GM23248 (cell line): ENCODE data around the gene KCNAB1. TPM values are rescaled to one million over a fixed set of nuclear protein-coding genes. Genes with fewer than 3 reads are reported as not detected.

Source experiments
- DNase-seq: peaks from one replicate; pipeline ENCODE4 v3.0.0-alpha.2; 2015
- H2AFZ ChIP-seq: fragments of 200-600 bp; sonication (generic); 2 replicates; pipeline ENCODE4 v1.6.1; 2016; ENCODE audit warnings: antibody characterized with exemption
- H3F3A ChIP-seq: fragments of 200-600 bp; sonication (generic); 2 replicates; pipeline ENCODE4 v1.6.1; 2016; ENCODE audit warnings: mild to moderate bottlenecking, antibody characterized with exemption, mixed run types; ENCODE audit not compliant: insufficient read depth
- H3K27ac ChIP-seq: fragments of 200-600 bp; sonication (generic); 2 replicates; pipeline ENCODE4 v1.5.1; 2016; ENCODE audit warnings: mild to moderate bottlenecking
- H3K27me3 ChIP-seq: fragments of 200-600 bp; sonication (generic); replicated peaks from 2 replicates; pipeline ENCODE4 v1.6.1; 2016; ENCODE audit warnings: mild to moderate bottlenecking; ENCODE audit not compliant: insufficient read depth
- H3K36me3 ChIP-seq: fragments of 200-600 bp; sonication (generic); 2 replicates; pipeline ENCODE4 v1.6.1; 2016; ENCODE audit warnings: low read depth, mild to moderate bottlenecking
- H3K4me1 ChIP-seq: fragments of 200-600 bp; sonication (generic); 2 replicates; pipeline ENCODE4 v1.6.1; 2016; ENCODE audit warnings: mild to moderate bottlenecking; ENCODE audit not compliant: insufficient read depth
- H3K4me2 ChIP-seq: fragments of 200-600 bp; sonication (generic); one replicate; pipeline ENCODE4 v1.6.1; 2016; ENCODE audit warnings: mild to moderate bottlenecking; ENCODE audit not compliant: unreplicated experiment
- H3K4me3 ChIP-seq: fragments of 200-600 bp; sonication (generic); 2 replicates; pipeline ENCODE4 v1.5.1; 2016; ENCODE audit warnings: mild to moderate bottlenecking
- H3K79me2 ChIP-seq: fragments of 200-600 bp; sonication (generic); 2 replicates; pipeline ENCODE4 v1.6.1; 2016; ENCODE audit warnings: mild to moderate bottlenecking; ENCODE audit not compliant: insufficient read depth
- H3K9ac ChIP-seq: fragments of 200-600 bp; sonication (generic); 2 replicates; pipeline ENCODE4 v1.6.1; 2016; ENCODE audit warnings: mild to moderate bottlenecking
- H3K9me2 ChIP-seq: fragments of 200-600 bp; sonication (generic); 2 replicates; pipeline ENCODE4 v1.6.1; 2016; ENCODE audit warnings: mixed run types, mild to moderate bottlenecking, moderate library complexity; ENCODE audit not compliant: insufficient read depth
- H3K9me3 ChIP-seq: fragments of 200-600 bp; sonication (generic); one replicate; pipeline ENCODE4 v1.6.1; 2017; ENCODE audit warnings: low read depth
- H4K20me1 ChIP-seq: fragments of 200-600 bp; sonication (generic); 2 replicates; pipeline ENCODE4 v1.6.0; 2016; ENCODE audit not compliant: insufficient read depth
- EZH2 ChIP-seq: fragments of 200-600 bp; sonication (generic); IDR thresholded peaks from 2 replicates; pipeline ENCODE4 v1.6.1; 2018; ENCODE audit warnings: antibody characterized with exemption, mild to moderate bottlenecking; ENCODE audit not compliant: insufficient read depth, poor library complexity, severe bottlenecking
- EZH2phosphoT487 ChIP-seq: fragments of 200-600 bp; sonication (generic); IDR thresholded peaks from 2 replicates; pipeline ENCODE4 v1.6.1; 2018; ENCODE audit warnings: antibody characterized with exemption, moderate library complexity, mild to moderate bottlenecking, low read depth; ENCODE audit not compliant: insufficient read depth
- WGBS, 2 experiments: methylation state at CpG; one replicate each; pipeline ENCODE4 v1.1.6; 2015 to 2017; ENCODE audit warnings: low lambda C conversion rate in 2 of 2, low coverage in 1 of 2; ENCODE audit errors: missing lambda C conversion rate in 2 of 2; 5-methylcytosine and 5-hydroxymethylcytosine counted together
- in situ Hi-C: fragments of 300-500 bp; cut with MboI; formaldehyde crosslinking; loops from 2 replicates; pipeline ENCODE4 v1.15.0; 2020
- polyA plus RNA-seq: library from polyadenylated mRNA; unstranded; fragments of >200 nt; fragmentation: Nextera tagmentation; extraction: Ambion mirVana; gene quantifications from 2 replicates; pipeline ENCODE4 v1.2.1, GENCODE V29; 2016
- total RNA-seq: library from RNA; depleted of rRNA; stranded (reverse); fragments of >200 nt; shearing (Covaris generic); gene quantifications from 2 replicates; pipeline ENCODE4 v1.2.3, GENCODE V29; 2014

Gene KCNAB1
- total and polyA plus RNA-seq, 2 experiments from 2014 or later, result 1.1 TPM; not detected in 1

GRCh38 chr3:156579427-156579851 is 459.1 kb downstream of the KCNAB1 start:
- no peaks in the 10 kb centered on the region for H3K79me2 ChIP-seq
- no peak overlapping the region for H3K9ac ChIP-seq
- no peak for DNase-seq
- H3K27me3 ChIP-seq, result no peaks in the 10 kb centered on the region
- H3K4me1 ChIP-seq, result peaks cover 17% of the 10 kb centered on the region
- no peak overlapping the region for H3K4me3 ChIP-seq
- no peak overlapping the region for H3K4me2 ChIP-seq
- H3K27ac ChIP-seq, result no peak overlapping the region
- no peaks in the 10 kb centered on the region for H4K20me1 ChIP-seq
- in situ Hi-C loops, result no loop called here
- H3K36me3 ChIP-seq, result no peaks in the 10 kb centered on the region
- no peak overlapping the region for H2AFZ ChIP-seq
- 47 to 71% methylated on average over 2 of the region's 2 CpGs for WGBS, 2 experiments
- no peaks in the 10 kb centered on the region for H3F3A ChIP-seq
- TF ChIP-seq EZH2phosphoT487, result no peak
- TF ChIP-seq EZH2, result no peak
- H3K9me2 ChIP-seq, result no peaks in the 10 kb centered on the region
- no peaks in the 10 kb centered on the region for H3K9me3 ChIP-seq

- no peak overlapping the region for H3K4me3 ChIP-seq
- no peak for DNase-seq
- H3K27ac ChIP-seq, result no peak overlapping the region
- H3K27me3 ChIP-seq, result no peaks in the 10 kb centered on the region
- H3K9ac ChIP-seq, result no peak overlapping the region
- H3K9me3 ChIP-seq, result no peaks in the 10 kb centered on the region
- H2AFZ ChIP-seq, result no peak overlapping the region
- H3K4me2 ChIP-seq, result no peak overlapping the region
- in situ Hi-C loops, result no loop called here
- H3K9me2 ChIP-seq, result no peaks in the 10 kb centered on the region
- H3K36me3 ChIP-seq, result no peaks in the 10 kb centered on the region
- peaks cover 17% of the 10 kb centered on the region for H3K4me1 ChIP-seq
- TF ChIP-seq EZH2phosphoT487 (no peak), EZH2 (no peak)
- no peaks in the 10 kb centered on the region for H4K20me1 ChIP-seq
- no peaks in the 10 kb centered on the region for H3K79me2 ChIP-seq
- 91 to 92% methylated on average over 4 of the region's 4 CpGs for WGBS, 2 experiments
- H3F3A ChIP-seq, result no peaks in the 10 kb centered on the region
These were observed 460.7 kb downstream of the KCNAB1 start for GRCh38 chr3:156581033-156581432.

GRCh38 chr3:156581954-156582353 is 461.6 kb downstream of the KCNAB1 start:
- H3K36me3 ChIP-seq, result no peaks in the 10 kb centered on the region
- no peaks in the 10 kb centered on the region for H4K20me1 ChIP-seq

GRCh38 chr3:156582532-156583183 is 462.3 kb downstream of the KCNAB1 start:
- H3K27ac ChIP-seq, result no peak overlapping the region
- in situ Hi-C loops, result no loop called here
- H3K9me3 ChIP-seq, result no peaks in the 10 kb centered on the region
- H3K4me3 ChIP-seq, result no peak overlapping the region
- H3K4me2 ChIP-seq, result no peak overlapping the region
- peaks cover 10% of the 10 kb centered on the region for H3K4me1 ChIP-seq
- no peaks in the 10 kb centered on the region for H3K36me3 ChIP-seq
- whole genome bisulfite sequencing, 2 experiments, result 77 to 78% methylated on average over 4 of the region's 4 CpGs
- TF ChIP-seq EZH2phosphoT487, result no peak
- no peak for TF ChIP-seq EZH2
- H2AFZ ChIP-seq, result no peak overlapping the region
- no peaks in the 10 kb centered on the region for H4K20me1 ChIP-seq
- H3F3A ChIP-seq, result no peaks in the 10 kb centered on the region
- H3K27me3 ChIP-seq, result no peaks in the 10 kb centered on the region
- H3K9me2 ChIP-seq, result no peaks in the 10 kb centered on the region
- H3K9ac ChIP-seq, result no peak overlapping the region
- no peaks in the 10 kb centered on the region for H3K79me2 ChIP-seq
- DNase-seq, result peak; percentile 21

More at GRCh38 chr3:156581954-156582353, 461.6 kb downstream of the KCNAB1 start:
- peaks cover 17% of the 10 kb centered on the region for H3K4me1 ChIP-seq
- in situ Hi-C loops, result no loop called here
- H3K4me3 ChIP-seq, result no peak overlapping the region
- H3F3A ChIP-seq, result no peaks in the 10 kb centered on the region
- no peaks in the 10 kb centered on the region for H3K79me2 ChIP-seq
- H3K9me3 ChIP-seq, result no peaks in the 10 kb centered on the region
- H3K9ac ChIP-seq, result no peak overlapping the region
- no peak for TF ChIP-seq EZH2phosphoT487
- TF ChIP-seq EZH2, result no peak
- DNase-seq, result no peak
- no peak overlapping the region for H2AFZ ChIP-seq
- H3K9me2 ChIP-seq, result no peaks in the 10 kb centered on the region
- H3K4me2 ChIP-seq, result no peak overlapping the region
- no peak overlapping the region for H3K27ac ChIP-seq
- no peaks in the 10 kb centered on the region for H3K27me3 ChIP-seq

GRCh38 chr3:156583469-156583868 is 463.1 kb downstream of the KCNAB1 start:
- Histone ChIP-seq H4K20me1 (no peaks in the 10 kb centered on the region), H3K27ac (no peak overlapping the region), H3K27me3 (no peaks in the 10 kb centered on the region), H3K4me1 (peaks cover 2% of the 10 kb centered on the region; the same call in 1 of the 2 replicates), H2AFZ (peak overlapping the region; percentile 21; the same call in 1 of the 2 replicates), H3K9me3 (no peaks in the 10 kb centered on the region), H3K9ac (no peak overlapping the region), H3K4me3 (no peak overlapping the region), H3F3A (no peaks in the 10 kb centered on the region), H3K79me2 (no peaks in the 10 kb centered on the region), H3K9me2 (no peaks in the 10 kb centered on the region), H3K36me3 (no peaks in the 10 kb centered on the region), H3K4me2 (no peak overlapping the region)
- in situ Hi-C loops, result no loop called here
- no peak for DNase-seq
- TF ChIP-seq EZH2phosphoT487, result no peak
- no peak for TF ChIP-seq EZH2
